Keratinocyte (primary cell): ENCODE data around the gene MIA3. TPM values are rescaled to one million over a fixed set of nuclear protein-coding genes. Genes with fewer than 3 reads are reported as not detected.

Experiments used
- DNase-seq: peaks from one replicate; pipeline ENCODE4 v3.0.0-alpha.2; 2011; ENCODE audit warnings: low read depth, missing footprints, low spot score
- FAIRE-seq: peaks from 2 replicates; lab custom pipeline; 2011; peaks lifted over from hg19 to GRCh38; lab: Jason Lieb, UNC
- H2AFZ ChIP-seq: 2 replicates; pipeline ENCODE4 v1.6.0; 2012; ENCODE audit warnings: low read length, control low read depth, inconsistent platforms; ENCODE audit not compliant: control insufficient read depth
- H3K27ac ChIP-seq: 2 replicates; pipeline ENCODE4 v1.5.1; 2011; ENCODE audit warnings: low read length; ENCODE audit not compliant: control insufficient read depth, insufficient read depth
- H3K27me3 ChIP-seq: 3 replicates; pipeline ENCODE4 v1.6.0; 2011; ENCODE audit warnings: low read length; ENCODE audit not compliant: control insufficient read depth, insufficient read depth; ENCODE audit errors: extremely low read depth
- H3K36me3 ChIP-seq, 2 experiments: 2 replicates in 1 of 2; 3 replicates in 1 of 2; pipeline ENCODE4 v1.5.1; 2011; ENCODE audit warnings: low read length in 2 of 2, mild to moderate bottlenecking in 1 of 2; ENCODE audit not compliant: control insufficient read depth in 2 of 2, insufficient read depth in 2 of 2; ENCODE audit errors: extremely low read depth in 1 of 2
- H3K4me1 ChIP-seq: 3 replicates; pipeline ENCODE4 v1.5.1; 2011; ENCODE audit warnings: low read length; ENCODE audit not compliant: control insufficient read depth, insufficient read depth; ENCODE audit errors: extremely low read depth
- H3K4me2 ChIP-seq: 3 replicates; pipeline ENCODE4 v1.6.0; 2011; ENCODE audit warnings: low read depth, low read length; ENCODE audit not compliant: control insufficient read depth, insufficient read depth; ENCODE audit errors: extremely low read depth
- H3K4me3 ChIP-seq, 3 experiments: fragments of 200-600 bp in 1 of 3; sonication (generic) in 1 of 3; 2 replicates in 2 of 3; 3 replicates in 1 of 3; pipeline ENCODE4 v1.5.1; 2011 to 2016; ENCODE audit warnings: low read length in 3 of 3, mild to moderate bottlenecking in 3 of 3, control low read depth in 2 of 3, inconsistent platforms in 1 of 3, low read depth in 1 of 3, mixed read lengths in 1 of 3, mixed run types in 1 of 3, moderate library complexity in 1 of 3; ENCODE audit not compliant: control insufficient read depth in 2 of 3, insufficient read depth in 2 of 3; ENCODE audit errors: extremely low read depth in 1 of 3
- H3K79me2 ChIP-seq: 2 replicates; pipeline ENCODE4 v1.6.0; 2012; ENCODE audit warnings: low read length; ENCODE audit not compliant: control insufficient read depth, insufficient read depth
- H3K9ac ChIP-seq: 3 replicates; pipeline ENCODE4 v1.6.0; 2011; ENCODE audit warnings: low read length; ENCODE audit not compliant: control insufficient read depth, insufficient read depth; ENCODE audit errors: extremely low read depth
- H3K9me1 ChIP-seq: 3 replicates; pipeline ENCODE4 v1.6.0; 2011; ENCODE audit warnings: low read length; ENCODE audit not compliant: control insufficient read depth, insufficient read depth; ENCODE audit errors: extremely low read depth
- H3K9me3 ChIP-seq: 2 replicates; pipeline ENCODE4 v1.5.1; 2012; ENCODE audit warnings: low read depth, low read length; ENCODE audit not compliant: control insufficient read depth
- H4K20me1 ChIP-seq: 3 replicates; pipeline ENCODE4 v1.6.0; 2011; ENCODE audit warnings: low read length; ENCODE audit not compliant: control insufficient read depth, insufficient read depth; ENCODE audit errors: extremely low read depth
- CTCF ChIP-seq, 3 experiments: IDR thresholded peaks in 1 of 3; conservative IDR thresholded peaks in 1 of 3; optimal IDR thresholded peaks in 1 of 3; 2 replicates in 2 of 3; 3 replicates in 1 of 3; pipeline versions ENCODE3 to v1.5.1; 2011; ENCODE audit warnings: low read length in 3 of 3, mild to moderate bottlenecking in 3 of 3, moderate library complexity in 2 of 3, control low read depth in 1 of 3, inconsistent platforms in 1 of 3; ENCODE audit not compliant: insufficient read depth in 2 of 3; ENCODE audit errors: extremely low read depth in 1 of 3
- EZH2 ChIP-seq: IDR thresholded peaks from one replicate; pipeline ENCODE4 v1.6.1; 2012; ENCODE audit warnings: inconsistent platforms, mild to moderate bottlenecking, low read length, moderate library complexity
- dilution Hi-C: fragments of 300-500 bp; cut with MboI; formaldehyde crosslinking; loops from one replicate; pipeline ENCODE4 v1.7.0; 2020; ENCODE audit warnings: low sequenced_read_pairs; ENCODE audit not compliant: extremely low pct_ligation_motif_present
- polyA plus RNA-seq, 5 experiments: library from polyadenylated mRNA; depleted of rRNA in 3 of 5; stranded (reverse) in 3 of 5; stranded (forward) in 1 of 5; unstranded in 1 of 5; fragments of >200 nt; gene quantifications; 1 replicate in 1 of 5; 2 replicates in 3 of 5; 3 replicates in 1 of 5; pipeline versions ENCODE4 v1.2.1 to v1.2.3, GENCODE V29; 2011 to 2012; ENCODE audit warnings: missing spikeins in 2 of 5, low read depth in 1 of 5, low replicate concordance in 1 of 5

The MIA3 gene
- polyA plus RNA-seq, 1 donor (not counting 4 experiments of a cell fraction or from before 2014, with no cell fraction given), result 29.4 TPM

- Histone ChIP-seq H3K9ac (no peak overlapping the region), H3K9me1 (no peaks in the 10 kb centered on the region), H3K79me2 (peaks cover 18% of the 10 kb centered on the region), H3K4me2 (no peak overlapping the region), H3K27ac (no peak overlapping the region), H2AFZ (no peak overlapping the region), H3K27me3 (no peaks in the 10 kb centered on the region), H3K4me3 (no peak overlapping the region), H4K20me1 (no peaks in the 10 kb centered on the region), H3K36me3 (peaks cover 2 to 11% of the 10 kb centered on the region in 2 experiments), H3K9me3 (no peaks in the 10 kb centered on the region), H3K4me1 (peaks cover 16% of the 10 kb centered on the region)
- DNase-seq (no peak), FAIRE-seq (peak; percentile 9)
- TF ChIP-seq EZH2 (no peak), CTCF (optimal IDR thresholded peaks at IDR 0.05 in 1 of 3, IDR thresholded peaks at IDR 0.05 in 1 of 3, conservative IDR thresholded peaks at IDR 0.05 in 1 of 3; ENCODE audit: extremely low read depth in 1 of 3, insufficient read depth in 2 of 3, low read length in 3 of 3) (no peak)
- dilution Hi-C loops, result no loop called here
Measured at GRCh38 chr1:222586842-222587241, 31.1 kb upstream of the MIA3 start.

GRCh38 chr1:222588135-222588534, 29.8 kb upstream of the MIA3 start:
- peaks cover 18% of the 10 kb centered on the region for H3K79me2 ChIP-seq

More at GRCh38 chr1:222588135-222588534, 29.8 kb upstream of the MIA3 start:
- Histone ChIP-seq H3K9me1 (no peaks in the 10 kb centered on the region), H2AFZ (no peak overlapping the region), H3K36me3 (peaks cover 2 to 9% of the 10 kb centered on the region in 2 experiments), H3K4me3 (no peak overlapping the region), H3K9ac (no peak overlapping the region), H3K27me3 (no peaks in the 10 kb centered on the region), H4K20me1 (no peaks in the 10 kb centered on the region), H3K4me2 (peak overlapping the region; percentile 79), H3K4me1 (peaks cover 5% of the 10 kb centered on the region), H3K9me3 (no peaks in the 10 kb centered on the region), H3K27ac (no peak overlapping the region)
- dilution Hi-C loops, result no loop called here
- FAIRE-seq (no peak), DNase-seq (no peak)
- no peak for TF ChIP-seq CTCF (optimal IDR thresholded peaks at IDR 0.05 in 1 of 3, IDR thresholded peaks at IDR 0.05 in 1 of 3, conservative IDR thresholded peaks at IDR 0.05 in 1 of 3; ENCODE audit: extremely low read depth in 1 of 3, insufficient read depth in 2 of 3, low read length in 3 of 3)
- TF ChIP-seq EZH2, result no peak
